ENCODE data around the gene COQ8B. TPM values are rescaled to one million over a fixed set of nuclear protein-coding genes. Genes with fewer than 3 reads are reported as not detected.

Gene COQ8B
- total and polyA plus RNA-seq, 2 of the 4 experiments (the other 2 are of a cell fraction): 14.9 to 23.2 TPM

DNA sequence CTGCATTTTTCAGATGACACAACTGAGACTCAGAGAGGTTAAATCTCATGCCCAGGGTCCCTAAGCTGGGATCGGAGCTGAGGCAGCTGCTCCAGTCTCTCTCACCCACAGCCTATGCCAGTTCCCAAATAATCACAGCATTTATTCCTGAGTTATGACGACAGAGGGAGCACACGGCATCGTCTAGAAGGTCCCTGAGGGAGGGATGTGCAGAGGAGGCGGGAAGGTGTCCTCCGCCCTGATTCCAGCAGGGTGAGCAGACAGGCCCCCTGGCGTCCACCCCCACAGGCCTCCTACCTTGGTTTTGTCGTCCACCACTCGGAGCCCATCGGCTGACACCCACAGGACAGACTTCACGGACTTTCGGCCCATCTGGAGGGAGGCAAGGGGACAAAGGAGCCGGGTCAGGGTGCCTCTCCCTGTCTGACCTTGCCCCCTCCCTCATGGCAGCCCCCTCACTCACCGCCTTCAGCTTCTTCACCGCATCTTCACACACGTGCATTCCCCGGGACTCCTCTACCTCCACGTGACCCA lies 34.2 kb downstream of the COQ8B start:
- DNase-seq: no peak
- Histone ChIP-seq H2AK9ac (replicated peaks; ENCODE audit: low read depth, low read length, poor library complexity) (no peak overlapping the region), H3K9ac (ENCODE audit: low read depth, low read length) (no peak overlapping the region), H3K4me2 (ENCODE audit: low read depth, low read length) (no peak overlapping the region), H3K9me1 (ENCODE audit: insufficient read depth, low read length) (peaks cover 11% of the 10 kb centered on the region), H3K36me3 (ENCODE audit: control insufficient read depth, insufficient read depth, low read length) (peaks cover 74% of the 10 kb centered on the region), H3K18ac (ENCODE audit: low read depth, low read length) (no peak overlapping the region), H3K9me3 (ENCODE audit: control insufficient read depth, insufficient read depth, low read length) (no peaks in the 10 kb centered on the region), H4K8ac (ENCODE audit: low read depth in 2 of 2, low read length in 2 of 2) (no peak overlapping the region), H3K4me1 (ENCODE audit: control insufficient read depth, insufficient read depth, low read length) (no peaks in the 10 kb centered on the region; the same call in 1 of the 2 replicates), H2BK5ac (ENCODE audit: low read depth, low read length, poor library complexity, severe bottlenecking) (no peak overlapping the region), H3K56ac (ENCODE audit: extremely low read depth, insufficient read depth, low read length) (no peak overlapping the region), H3K14ac (replicated peaks; ENCODE audit: low read depth, low read length) (no peak overlapping the region), H2AFZ (replicated peaks; ENCODE audit: low read length, poor library complexity) (peak overlapping the region; percentile 32), H2BK15ac (ENCODE audit: low read depth, low read length) (no peak overlapping the region), H4K20me1 (ENCODE audit: insufficient read depth, low read length) (peaks cover 25% of the 10 kb centered on the region), H4K5ac (ENCODE audit: low read depth, low read length) (no peak overlapping the region), H2BK20ac (ENCODE audit: low read depth, low read length) (no peak overlapping the region), H3K79me1 (ENCODE audit: low read depth in 1 of 2, low read length in 2 of 2) (peaks cover 16 to 55% of the 10 kb centered on the region in 2 experiments), H3K23ac (ENCODE audit: low read depth, low read length) (no peak overlapping the region), H4K91ac (ENCODE audit: insufficient read depth, low read depth, low read length) (no peak overlapping the region), H3K27me3 (ENCODE audit: control insufficient read depth, insufficient read depth, low read length) (no peaks in the 10 kb centered on the region), H3K4ac (ENCODE audit: low read depth, low read length) (no peak overlapping the region), H3K27ac (ENCODE audit: insufficient read depth, low read length) (no peak overlapping the region), H3K4me3 (ENCODE audit: insufficient read depth, low read depth, low read length) (no peak overlapping the region), H2BK120ac (ENCODE audit: low read depth, low read length) (no peak overlapping the region), H2AK5ac (ENCODE audit: low read depth, low read length) (no peak overlapping the region)
- 100% methylated on average over 2 of the region's 18 CpGs; no CpG with 5 or more reads in 1 of the 2 experiments for WGBS, 2 experiments (ENCODE audit: extremely low coverage in 2 of 2, insufficient read length in 1 of 2)
- dilution Hi-C loops (cut with HindIII; ENCODE audit: low sequenced_read_pairs, unreplicated experiment) (no loop called here), intact Hi-C loops (cut with micrococcal nuclease) (no loop called here), in situ Hi-C loops (cut with MboI; ENCODE audit: low sequenced_read_pairs) (no loop called here)
- no TSS peak for BruUV-seq (replicated peaks)
- CTCF ChIA-PET: interaction anchor here (1.2 kb wide), 1 partner anchor 19 kb away, joined by 3 read pairs; no protein-coding TSS in a partner anchor
- no peak for ATAC-seq (ENCODE audit: low read depth)
- POLR2A ChIA-PET (ENCODE audit: unreplicated experiment): no interaction called here
- TF ChIP-seq RAD21 (IDR thresholded peaks at IDR 0.05; ENCODE audit: low read length) (no peak), MAZ (IDR thresholded peaks at IDR 0.05; ENCODE audit: borderline replicate concordance, low read depth, low read length) (no peak), FOS (IDR thresholded peaks at IDR 0.05; ENCODE audit: low read depth, low read length) (no peak), RCOR1 (IDR thresholded peaks at IDR 0.05; ENCODE audit: insufficient replicate concordance, low read length) (no peak), SMC3 (IDR thresholded peaks at IDR 0.05; ENCODE audit: low read depth, low read length) (no peak), POLR2A (IDR thresholded peaks at IDR 0.05; ENCODE audit: low read depth, low read length) (no peak), CEBPB (IDR thresholded peaks at IDR 0.05; ENCODE audit: low read depth, low read length) (no peak), MAFK (IDR thresholded peaks at IDR 0.05; ENCODE audit: low read depth, low read length) (no peak), BHLHE40 (IDR thresholded peaks at IDR 0.05; ENCODE audit: low read depth, low read length) (no peak), RFX5 (IDR thresholded peaks at IDR 0.05; ENCODE audit: low read depth, low read length) (no peak), MXI1 (IDR thresholded peaks at IDR 0.05; ENCODE audit: borderline replicate concordance, low read depth, low read length) (no peak), CHD1 (IDR thresholded peaks at IDR 0.05; ENCODE audit: low read depth, low read length) (no peak), NFE2L2 (IDR thresholded peaks at IDR 0.05; ENCODE audit: low read depth, low read length) (no peak)
- TF ChIP-seq, protein P1, sequence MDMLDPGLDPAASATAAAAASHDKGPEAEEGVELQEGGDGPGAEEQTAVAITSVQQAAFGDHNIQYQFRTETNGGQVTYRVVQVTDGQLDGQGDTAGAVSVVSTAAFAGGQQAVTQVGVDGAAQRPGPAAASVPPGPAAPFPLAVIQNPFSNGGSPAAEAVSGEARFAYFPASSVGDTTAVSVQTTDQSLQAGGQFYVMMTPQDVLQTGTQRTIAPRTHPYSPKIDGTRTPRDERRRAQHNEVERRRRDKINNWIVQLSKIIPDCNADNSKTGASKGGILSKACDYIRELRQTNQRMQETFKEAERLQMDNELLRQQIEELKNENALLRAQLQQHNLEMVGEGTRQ (IDR thresholded peaks at IDR 0.05; ENCODE audit: low read depth, low read length): no peak
- TF ChIP-seq, protein P2, sequence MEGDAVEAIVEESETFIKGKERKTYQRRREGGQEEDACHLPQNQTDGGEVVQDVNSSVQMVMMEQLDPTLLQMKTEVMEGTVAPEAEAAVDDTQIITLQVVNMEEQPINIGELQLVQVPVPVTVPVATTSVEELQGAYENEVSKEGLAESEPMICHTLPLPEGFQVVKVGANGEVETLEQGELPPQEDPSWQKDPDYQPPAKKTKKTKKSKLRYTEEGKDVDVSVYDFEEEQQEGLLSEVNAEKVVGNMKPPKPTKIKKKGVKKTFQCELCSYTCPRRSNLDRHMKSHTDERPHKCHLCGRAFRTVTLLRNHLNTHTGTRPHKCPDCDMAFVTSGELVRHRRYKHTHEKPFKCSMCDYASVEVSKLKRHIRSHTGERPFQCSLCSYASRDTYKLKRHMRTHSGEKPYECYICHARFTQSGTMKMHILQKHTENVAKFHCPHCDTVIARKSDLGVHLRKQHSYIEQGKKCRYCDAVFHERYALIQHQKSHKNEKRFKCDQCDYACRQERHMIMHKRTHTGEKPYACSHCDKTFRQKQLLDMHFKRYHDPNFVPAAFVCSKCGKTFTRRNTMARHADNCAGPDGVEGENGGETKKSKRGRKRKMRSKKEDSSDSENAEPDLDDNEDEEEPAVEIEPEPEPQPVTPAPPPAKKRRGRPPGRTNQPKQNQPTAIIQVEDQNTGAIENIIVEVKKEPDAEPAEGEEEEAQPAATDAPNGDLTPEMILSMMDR (conservative IDR thresholded peaks at IDR 0.05; ENCODE audit: low read depth, low read length): no peak
- TF ChIP-seq, protein P3, sequence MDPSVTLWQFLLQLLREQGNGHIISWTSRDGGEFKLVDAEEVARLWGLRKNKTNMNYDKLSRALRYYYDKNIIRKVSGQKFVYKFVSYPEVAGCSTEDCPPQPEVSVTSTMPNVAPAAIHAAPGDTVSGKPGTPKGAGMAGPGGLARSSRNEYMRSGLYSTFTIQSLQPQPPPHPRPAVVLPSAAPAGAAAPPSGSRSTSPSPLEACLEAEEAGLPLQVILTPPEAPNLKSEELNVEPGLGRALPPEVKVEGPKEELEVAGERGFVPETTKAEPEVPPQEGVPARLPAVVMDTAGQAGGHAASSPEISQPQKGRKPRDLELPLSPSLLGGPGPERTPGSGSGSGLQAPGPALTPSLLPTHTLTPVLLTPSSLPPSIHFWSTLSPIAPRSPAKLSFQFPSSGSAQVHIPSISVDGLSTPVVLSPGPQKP (IDR thresholded peaks at IDR 0.05; ENCODE audit: borderline replicate concordance, low read depth, low read length): no peak

All from IMR-90 (cell line).